HEK293T (cell line): ENCODE results near the gene NPEPL1.
"Not testable (repeated sequence)": the region's sequence is repeated elsewhere in the genome, so short reads cannot be mapped to it uniquely, and the experiment has no call there.

ENCODE experiments used
- ARNT ChIP-seq: fragments of 450-650 bp; IDR thresholded peaks from 2 replicates; pipeline ENCODE4 v1.6.1; 2017; ENCODE audit warnings: mild to moderate bottlenecking
- BHLHE40 ChIP-seq: fragments of 450-650 bp; IDR thresholded peaks from 2 replicates; pipeline ENCODE4 v1.6.1; 2016; ENCODE audit warnings: mild to moderate bottlenecking, moderate library complexity, borderline replicate concordance
- FOXA1 ChIP-seq: fragments of 450-650 bp; IDR thresholded peaks from 2 replicates; pipeline ENCODE4 v1.6.1; 2016; ENCODE audit warnings: mild to moderate bottlenecking
- FOXK2 ChIP-seq: fragments of 450-650 bp; IDR thresholded peaks from 2 replicates; pipeline ENCODE4 v1.6.1; 2016; ENCODE audit warnings: mild to moderate bottlenecking
- FOXM1 ChIP-seq: fragments of 450-650 bp; IDR thresholded peaks from 2 replicates; pipeline ENCODE4 v1.6.1; 2017; ENCODE audit warnings: mild to moderate bottlenecking, borderline replicate concordance
- HDGF ChIP-seq: fragments of 450-650 bp; IDR thresholded peaks from 2 replicates; pipeline ENCODE4 v1.6.1; 2017; ENCODE audit warnings: antibody characterized with exemption, borderline replicate concordance
- L3MBTL2 ChIP-seq: fragments of 450-650 bp; conservative IDR thresholded peaks from 2 replicates; pipeline ENCODE4 v1.6.1; 2016; ENCODE audit warnings: mild to moderate bottlenecking
- LEF1 ChIP-seq: fragments of 450-650 bp; IDR thresholded peaks from 2 replicates; pipeline ENCODE4 v1.6.1; 2017; ENCODE audit warnings: mild to moderate bottlenecking, borderline replicate concordance
- NFRKB ChIP-seq: fragments of 450-650 bp; IDR thresholded peaks from 2 replicates; pipeline ENCODE4 v1.6.1; 2016; ENCODE audit warnings: mild to moderate bottlenecking, moderate library complexity
- SUZ12 ChIP-seq: fragments of 450-650 bp; IDR thresholded peaks from 2 replicates; pipeline ENCODE4 v1.6.1; 2016; ENCODE audit warnings: mild to moderate bottlenecking
- TARDBP ChIP-seq: fragments of 450-650 bp; IDR thresholded peaks from 2 replicates; pipeline ENCODE4 v1.6.1; 2016

- not testable (repeated sequence) for TF ChIP-seq TARDBP, HDGF, FOXM1, NFRKB, FOXA1, ARNT, LEF1, L3MBTL2, FOXK2, SUZ12, BHLHE40
Observed at GRCh38 chr20:58642896-58643295, 49.7 kb upstream of the NPEPL1 start.
